Measurements from ENCODE around the gene ELMO1.

DNA sequence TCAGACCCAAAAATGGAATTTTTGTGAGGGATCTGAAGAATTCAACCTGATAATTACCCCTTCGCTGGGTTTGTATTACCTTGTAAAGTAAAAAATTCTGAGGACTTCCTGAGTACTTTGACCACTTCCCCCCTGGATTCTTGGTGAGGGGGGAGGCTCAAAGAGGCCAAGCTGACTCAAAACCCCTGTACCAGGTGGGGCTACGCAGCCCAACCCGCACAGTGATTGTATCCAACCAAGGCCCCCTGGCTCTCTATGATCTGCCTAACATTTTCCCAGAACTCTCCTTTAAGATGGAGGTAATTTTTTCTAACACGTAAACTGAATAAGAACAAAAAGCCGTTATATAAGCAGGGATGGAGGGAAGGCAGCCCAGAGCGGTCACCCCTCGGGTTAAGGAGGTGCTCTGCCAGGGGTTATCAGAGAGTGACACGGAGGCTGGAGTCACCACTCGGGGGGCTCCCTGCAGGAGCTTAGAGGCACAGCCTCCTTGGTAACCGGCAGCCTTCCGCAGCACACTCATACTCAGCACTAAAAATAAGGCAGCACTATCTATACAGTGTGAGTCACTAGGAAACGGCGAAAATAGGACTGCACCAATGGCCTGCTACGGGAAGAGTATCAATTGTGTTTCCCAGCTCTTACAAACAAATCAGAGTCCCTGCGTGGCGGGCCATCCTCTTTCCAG is 255.4 kb downstream of the ELMO1 start:
- TF ChIP-seq, protein P1, sequence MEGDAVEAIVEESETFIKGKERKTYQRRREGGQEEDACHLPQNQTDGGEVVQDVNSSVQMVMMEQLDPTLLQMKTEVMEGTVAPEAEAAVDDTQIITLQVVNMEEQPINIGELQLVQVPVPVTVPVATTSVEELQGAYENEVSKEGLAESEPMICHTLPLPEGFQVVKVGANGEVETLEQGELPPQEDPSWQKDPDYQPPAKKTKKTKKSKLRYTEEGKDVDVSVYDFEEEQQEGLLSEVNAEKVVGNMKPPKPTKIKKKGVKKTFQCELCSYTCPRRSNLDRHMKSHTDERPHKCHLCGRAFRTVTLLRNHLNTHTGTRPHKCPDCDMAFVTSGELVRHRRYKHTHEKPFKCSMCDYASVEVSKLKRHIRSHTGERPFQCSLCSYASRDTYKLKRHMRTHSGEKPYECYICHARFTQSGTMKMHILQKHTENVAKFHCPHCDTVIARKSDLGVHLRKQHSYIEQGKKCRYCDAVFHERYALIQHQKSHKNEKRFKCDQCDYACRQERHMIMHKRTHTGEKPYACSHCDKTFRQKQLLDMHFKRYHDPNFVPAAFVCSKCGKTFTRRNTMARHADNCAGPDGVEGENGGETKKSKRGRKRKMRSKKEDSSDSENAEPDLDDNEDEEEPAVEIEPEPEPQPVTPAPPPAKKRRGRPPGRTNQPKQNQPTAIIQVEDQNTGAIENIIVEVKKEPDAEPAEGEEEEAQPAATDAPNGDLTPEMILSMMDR (conservative IDR thresholded peaks at IDR 0.05; ENCODE audit: low read depth, low read length), result no peak
- TF ChIP-seq EZH2 (IDR thresholded peaks at IDR 0.05; ENCODE audit: borderline replicate concordance, low read depth, low read length, poor library complexity, severe bottlenecking), result no peak

All from A673 (cell line).